DMS153 (cell line): ENCODE data around the gene PHACTR1.
"Not testable (repeated sequence)": the region's sequence is repeated elsewhere in the genome, so short reads cannot be mapped to it uniquely, and the experiment has no call there.

Source experiments
- DNase-seq: peaks from one replicate; lab custom pipeline; 2025; lab: John Stamatoyannopoulos, UW

PHACTR1 gene

DNA sequence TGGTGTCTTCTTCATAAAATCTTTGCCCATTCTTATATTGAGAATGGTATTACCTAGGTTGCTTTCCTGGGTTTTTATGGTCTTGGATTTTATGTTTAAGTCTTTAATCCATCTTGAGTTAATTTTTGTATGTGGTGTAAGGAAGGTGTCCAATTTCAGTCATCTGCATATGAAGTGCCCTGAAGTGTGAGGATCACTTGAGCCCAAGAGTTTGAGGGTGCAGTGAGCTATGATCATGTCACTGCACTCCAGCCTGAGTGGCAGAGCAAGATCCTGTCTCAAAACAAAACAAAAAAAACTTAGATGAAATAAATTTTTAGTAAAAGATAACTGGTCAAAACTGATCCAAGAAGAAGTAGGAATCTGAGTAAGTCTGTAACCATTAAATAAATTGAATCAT, 396.4 kb downstream of the PHACTR1 start:
- no peak for DNase-seq

- DNase-seq = no peak
Measured at GRCh38 chr6:13113376-13113775, 396.8 kb downstream of the PHACTR1 start.

DNA sequence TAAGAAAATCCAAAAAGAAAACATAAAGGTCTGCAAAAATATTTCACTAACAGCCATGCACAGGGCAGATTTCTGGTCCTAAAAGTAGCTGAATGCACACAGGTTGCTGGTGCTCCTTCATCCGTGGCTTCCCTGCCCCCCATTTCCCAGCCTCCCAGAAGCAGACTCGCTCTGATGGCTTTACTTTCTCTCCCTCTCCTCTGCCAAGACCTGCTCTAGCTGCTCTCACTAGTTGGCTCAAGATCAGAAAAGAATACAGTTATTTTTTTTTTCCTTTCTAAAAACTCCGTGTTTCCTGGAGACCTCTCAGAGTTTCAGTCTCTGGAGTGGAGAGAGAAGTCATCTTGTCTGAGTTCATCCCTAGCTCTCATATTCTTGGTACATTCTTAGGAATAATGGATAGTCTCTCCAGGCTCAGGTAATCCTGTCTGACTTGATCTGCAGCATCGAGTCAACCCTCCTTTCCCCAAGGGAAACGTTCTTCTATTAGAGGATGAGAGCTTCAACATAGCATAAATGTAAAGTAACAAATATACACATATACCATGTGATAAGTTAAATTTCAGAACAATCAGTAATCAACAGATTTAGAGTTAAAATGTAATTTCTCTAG, 397.5 kb downstream of the PHACTR1 start:
- DNase-seq = no peak

GRCh38 chr6:13116155-13116554, 399.6 kb downstream of the PHACTR1 start:
- DNase-seq = no peak

DNA sequence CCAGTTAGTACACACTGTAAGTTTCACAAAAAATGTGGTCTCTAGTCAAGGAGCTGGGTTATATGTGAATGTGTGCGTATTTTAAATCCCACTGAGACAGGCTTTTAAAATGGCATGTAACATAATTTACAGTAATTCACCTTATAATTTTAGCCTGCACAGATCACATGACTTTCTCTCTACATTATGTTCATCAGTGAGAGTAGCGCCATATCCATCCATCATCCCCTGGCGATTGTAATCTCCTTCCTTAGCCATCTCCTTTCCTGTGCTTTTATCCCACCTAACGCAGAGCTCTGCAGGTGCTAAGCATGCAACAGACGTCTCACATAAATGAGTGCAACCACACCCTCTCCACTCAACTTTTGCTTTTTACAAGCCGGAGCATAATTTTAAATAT, 401.0 kb downstream of the PHACTR1 start:
- no peak for DNase-seq

DNA sequence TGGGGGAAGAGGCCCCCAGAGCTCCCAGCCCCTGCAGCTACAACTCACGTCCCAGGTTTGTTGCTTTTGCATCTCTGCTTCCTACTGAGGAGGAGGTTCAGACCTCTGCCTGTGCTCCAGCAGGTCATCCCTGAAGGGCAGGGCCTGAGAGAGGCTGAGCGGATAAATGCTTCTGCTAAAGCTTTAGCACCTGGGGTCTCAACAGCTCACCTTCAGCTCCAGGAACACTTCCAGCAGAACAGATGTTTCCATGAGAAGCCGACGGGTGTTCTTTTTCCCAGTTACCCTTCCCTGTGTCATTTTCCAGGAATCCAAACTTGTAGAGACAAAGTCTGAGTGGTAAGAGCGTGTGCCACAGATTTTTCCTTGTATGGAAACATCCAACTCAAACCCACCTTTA, 403.0 kb downstream of the PHACTR1 start:
- DNase-seq = no peak

DNA sequence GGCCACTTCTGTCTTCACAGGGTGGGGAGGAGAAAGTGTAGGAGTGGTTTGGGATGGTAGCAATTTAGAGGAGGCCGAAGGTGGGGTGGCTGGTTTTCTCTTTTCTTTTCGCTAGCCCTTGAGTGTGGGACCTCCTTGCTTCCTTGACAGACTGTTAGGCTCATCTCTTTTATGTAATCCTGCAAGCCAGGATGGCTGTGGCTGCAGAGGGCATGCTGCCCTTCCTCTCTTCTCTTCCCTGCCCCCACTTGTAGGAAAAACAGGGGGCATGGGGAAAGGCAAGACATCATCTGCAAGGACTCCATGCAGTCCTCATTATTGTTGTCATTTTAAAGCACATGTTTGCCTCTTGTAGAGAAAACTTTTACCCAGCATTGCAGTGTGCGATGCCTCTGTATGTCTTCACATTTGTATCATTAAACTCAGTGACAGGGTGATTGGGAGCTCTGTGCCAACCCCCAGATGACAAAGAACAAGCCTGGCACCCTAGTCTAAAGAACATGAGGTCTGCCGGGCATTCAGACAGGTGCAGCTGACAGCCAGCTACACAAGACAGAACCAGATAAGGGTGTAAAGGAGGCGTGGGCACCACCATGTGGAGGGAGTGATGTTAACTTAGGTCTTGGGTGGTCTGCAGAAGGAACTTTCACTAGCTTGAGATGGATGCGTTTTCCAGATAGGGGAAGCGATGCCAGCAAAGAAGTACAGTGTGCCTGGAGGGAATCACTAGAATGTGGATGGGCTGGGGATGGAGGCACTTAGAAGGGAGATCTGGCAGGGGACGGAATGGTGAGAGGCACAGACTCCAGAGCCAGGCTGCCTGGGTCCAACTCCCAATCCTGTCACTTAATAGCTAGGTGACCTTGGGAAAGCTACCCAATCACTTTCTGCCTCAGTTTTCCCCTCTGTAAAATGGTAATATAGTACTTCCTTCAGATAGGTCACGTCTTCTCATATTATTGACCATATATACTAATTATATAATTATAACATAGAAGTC, 404.2 kb downstream of the PHACTR1 start:
- DNase-seq = no peak

DNA sequence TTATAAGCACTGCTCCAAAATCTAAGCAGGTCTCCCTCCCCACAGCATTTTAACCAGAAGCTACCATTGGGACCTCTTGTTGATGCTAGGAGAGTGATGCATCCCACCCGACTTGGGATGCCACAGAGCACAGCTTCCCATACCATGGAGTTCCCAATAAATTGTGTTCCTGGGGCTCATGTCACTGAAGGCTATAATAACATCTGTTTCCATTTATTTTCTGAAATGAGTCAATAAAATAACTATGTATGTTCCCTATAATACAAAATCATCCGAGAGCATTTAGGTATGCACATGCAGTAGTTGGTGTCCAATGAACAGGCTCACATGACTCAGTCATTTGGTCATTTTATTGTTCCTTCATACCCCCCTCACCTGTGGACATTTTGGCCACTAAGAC, 407.6 kb downstream of the PHACTR1 start:
- no peak for DNase-seq

- no peak for DNase-seq
Measured at GRCh38 chr6:13125841-13126240, 409.3 kb downstream of the PHACTR1 start.

DNA sequence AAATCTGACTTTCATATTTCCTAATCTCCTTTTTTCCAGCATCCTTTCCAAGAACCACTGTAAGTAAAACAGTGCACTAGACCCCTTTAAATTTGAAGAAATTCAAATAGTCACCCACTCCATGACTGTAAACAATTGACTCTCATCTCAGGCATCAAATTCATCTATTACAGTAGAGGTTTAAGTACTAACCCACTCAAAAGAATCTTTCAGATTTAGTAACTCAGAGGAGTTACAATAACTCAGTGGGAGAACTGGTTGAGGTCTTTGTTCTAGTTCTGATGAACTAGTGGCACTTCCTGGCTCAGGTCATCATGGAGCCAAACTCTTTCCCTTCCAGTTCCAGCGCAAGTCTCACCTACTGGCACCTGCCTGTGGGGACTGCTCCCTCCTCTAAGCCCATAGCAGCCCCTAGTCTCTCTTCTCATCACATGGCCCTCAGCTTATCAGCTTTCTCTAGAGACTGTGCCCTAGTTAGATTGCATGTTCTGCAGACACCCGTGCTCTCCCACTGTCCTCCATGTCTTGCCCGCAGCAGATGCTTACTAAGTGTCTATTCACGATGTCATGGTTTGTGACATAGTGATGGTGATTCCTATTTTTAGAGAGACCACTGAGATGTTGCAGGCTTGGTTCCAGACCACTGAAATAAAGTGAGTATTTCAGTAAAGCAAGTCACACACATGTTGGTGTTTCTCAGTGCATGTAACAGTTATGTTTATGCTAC, 415.5 kb downstream of the PHACTR1 start:
- DNase-seq = no peak

DNA sequence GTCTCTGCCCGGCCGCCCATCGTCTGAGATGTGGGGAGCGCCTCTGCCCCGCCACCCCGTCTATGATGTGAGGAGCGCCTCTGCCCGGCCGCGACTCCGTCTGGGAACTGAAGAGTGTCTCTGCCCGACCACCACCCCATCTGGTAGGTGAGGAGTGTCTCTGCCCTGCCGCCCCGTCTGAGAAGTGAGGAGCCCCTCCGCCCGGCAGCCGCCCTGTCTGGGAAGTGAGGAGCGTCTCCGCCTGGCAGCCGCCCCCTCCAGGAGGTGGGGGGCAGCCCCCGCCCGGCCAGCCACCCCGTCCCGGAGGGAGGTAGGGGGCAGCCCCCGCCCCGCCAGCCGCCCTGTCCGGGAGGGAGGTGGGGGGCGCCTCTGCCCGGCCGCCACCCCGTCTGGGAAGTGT, 417.3 kb downstream of the PHACTR1 start:
- DNase-seq = not testable (repeated sequence)

DNA sequence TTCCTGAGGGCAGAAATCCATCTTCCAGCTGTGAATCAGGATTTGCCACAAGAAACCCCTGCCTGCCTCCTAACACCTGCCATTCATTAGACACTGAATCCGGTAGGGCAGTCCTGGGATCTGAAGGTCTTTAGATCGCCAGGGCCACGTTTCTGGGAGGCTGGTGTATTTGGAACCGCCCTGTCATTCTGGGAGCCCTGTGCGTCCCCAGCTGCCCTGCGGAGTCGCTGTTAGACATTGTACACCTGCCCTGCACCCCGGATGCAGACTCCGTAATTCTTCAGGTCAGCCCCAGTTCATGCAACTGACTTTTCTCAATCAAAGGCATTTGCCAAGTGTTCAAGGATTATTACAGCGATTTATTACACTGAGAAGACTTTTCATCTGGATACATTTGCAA, 418.6 kb downstream of the PHACTR1 start:
- DNase-seq = no peak

- DNase-seq = no peak
Measured at GRCh38 chr6:13139119-13139518, 422.6 kb downstream of the PHACTR1 start.

DNA sequence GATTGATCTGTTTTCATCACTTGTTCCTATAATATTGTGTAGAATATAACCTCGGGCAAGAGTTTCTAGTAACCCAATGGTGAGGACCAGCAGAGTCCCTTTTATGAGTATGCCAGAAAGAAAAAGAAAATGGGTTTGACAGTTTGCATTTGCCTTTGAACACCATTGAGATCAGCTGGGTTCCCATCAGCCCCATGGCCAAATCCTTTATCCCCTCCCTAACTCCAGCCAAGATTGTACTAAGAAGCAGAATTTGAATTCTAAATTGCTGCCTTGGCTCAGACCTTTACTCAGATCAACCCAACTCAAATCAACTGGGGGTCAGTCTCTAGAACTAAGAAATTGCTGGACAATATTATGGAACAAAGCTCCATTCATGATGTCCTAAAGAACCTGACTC, 424.4 kb downstream of the PHACTR1 start:
- DNase-seq = no peak

DNA sequence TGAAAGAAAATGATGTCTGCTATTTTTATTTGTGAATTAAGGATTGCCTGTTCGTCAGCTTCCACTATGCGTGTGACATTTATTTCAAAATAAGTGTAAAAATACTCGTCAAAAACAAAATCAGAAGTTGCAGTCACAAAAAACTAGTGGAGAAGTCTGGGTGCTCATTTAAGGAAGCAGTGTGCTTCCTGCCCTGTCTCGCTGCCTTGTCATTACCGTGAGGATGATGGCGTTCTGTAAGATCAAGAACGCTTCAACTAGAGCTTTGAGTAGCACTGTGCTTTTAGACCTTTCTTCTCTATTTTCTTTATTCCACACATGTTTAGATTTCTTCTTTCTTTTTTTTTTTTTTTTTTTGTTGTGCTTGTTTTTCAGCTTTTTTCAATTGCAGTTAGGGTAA, 424.8 kb downstream of the PHACTR1 start:
- DNase-seq = no peak

- DNase-seq = no peak
Measured at GRCh38 chr6:13142611-13143010, 426.0 kb downstream of the PHACTR1 start.

GRCh38 chr6:13146442-13146841, 429.9 kb downstream of the PHACTR1 start:
- no peak for DNase-seq

DNA sequence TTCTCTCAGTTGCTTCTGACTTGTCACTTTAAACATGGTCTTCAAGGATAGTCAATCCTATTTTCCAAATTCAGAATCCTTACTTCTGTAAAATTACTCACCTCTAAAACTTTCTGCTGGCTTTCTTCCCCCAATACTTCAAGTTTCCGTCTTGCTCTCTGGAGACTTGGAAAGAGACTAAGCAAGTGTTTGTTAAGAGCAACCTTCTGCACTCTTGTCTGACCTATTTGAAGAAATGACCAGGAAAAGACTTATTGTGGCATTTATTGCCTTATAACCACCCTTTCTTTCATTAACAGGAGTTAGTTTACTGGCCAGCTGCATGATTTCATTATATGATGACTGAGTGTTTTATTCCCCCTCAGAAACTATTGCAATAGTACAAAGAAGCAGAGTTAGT, 430.8 kb downstream of the PHACTR1 start:
- DNase-seq = no peak

DNA sequence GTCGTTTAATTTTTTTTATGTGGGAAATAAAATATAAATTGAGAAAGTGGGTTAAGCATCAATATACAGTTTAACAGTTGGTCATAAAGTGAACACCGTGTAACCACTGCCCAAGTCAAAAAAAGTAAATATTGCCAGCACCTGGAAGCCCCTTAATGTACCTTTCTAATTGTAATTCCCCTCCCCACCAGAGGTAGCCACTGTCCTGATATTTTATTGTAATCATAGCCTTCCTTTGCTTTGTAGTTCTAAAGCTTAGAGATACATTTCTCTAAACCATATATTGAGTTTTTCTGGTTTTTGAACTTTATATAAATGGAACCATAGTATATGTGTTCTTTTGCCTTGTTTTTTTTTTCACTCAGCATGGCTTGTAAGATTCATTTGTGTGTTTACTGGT, 431.2 kb downstream of the PHACTR1 start:
- DNase-seq = no peak

DNA sequence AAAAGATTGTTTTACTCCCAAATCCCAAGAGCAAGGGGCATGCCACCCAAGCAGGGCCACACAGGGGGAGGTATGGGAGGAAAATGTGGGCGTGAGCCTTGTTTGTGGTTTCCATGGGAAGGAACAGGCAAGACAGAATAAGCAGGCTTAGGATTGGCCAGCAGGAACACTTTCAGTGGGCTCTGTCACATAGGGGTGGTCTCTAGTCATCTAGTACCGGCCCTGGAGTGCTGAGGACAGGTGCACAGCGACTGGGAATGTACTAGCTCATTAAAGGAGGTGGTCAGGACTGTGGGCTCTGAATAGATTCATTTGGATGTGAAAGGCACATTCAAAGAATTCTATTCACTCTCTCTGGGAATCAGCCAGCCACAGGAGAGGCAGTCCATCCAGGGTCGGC, 436.2 kb downstream of the PHACTR1 start:
- DNase-seq = no peak

GRCh38 chr6:13156381-13156780, 439.8 kb downstream of the PHACTR1 start:
- DNase-seq = no peak

DNA sequence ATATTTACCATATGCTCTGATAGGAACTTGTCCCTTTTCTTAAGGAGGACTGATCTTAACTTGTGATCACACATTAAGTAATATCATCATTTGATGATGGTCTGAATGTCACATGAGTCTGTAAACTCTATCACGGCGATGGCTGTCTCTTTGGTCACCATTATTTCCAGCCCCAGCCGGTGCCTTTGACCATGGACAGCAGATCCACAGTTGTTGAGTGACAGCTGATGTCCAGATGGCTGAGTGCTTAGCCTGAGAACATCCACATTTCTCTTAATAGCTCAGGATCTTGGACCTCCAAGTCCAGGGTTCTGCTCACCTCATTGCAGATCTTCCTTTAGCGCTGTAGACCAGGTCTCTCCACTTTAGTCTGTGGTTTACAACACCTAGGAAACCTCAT, 440.7 kb downstream of the PHACTR1 start:
- no peak for DNase-seq

- no peak for DNase-seq
Measured at GRCh38 chr6:13159300-13159699, 442.7 kb downstream of the PHACTR1 start.
